PC-3 (cell line): ENCODE results near the gene ST6GALNAC3. TPM values are rescaled to one million over a fixed set of nuclear protein-coding genes. Genes with fewer than 3 reads are reported as not detected.

Experiments used
- ATAC-seq: fragments of 200-7000 bp; cut with Tn5 transposase; 2 replicates; pipeline ENCODE4 v1.9.1; 2020; ENCODE audit warnings: mild to moderate bottlenecking, moderate library complexity
- BruUV-seq: library from RNA; stranded (reverse); fragments of 400-500 nt; replicated peaks from 2 replicates; lab custom pipeline; 2021; lab: Mats Ljungman, UMichigan
- CTCF ChIA-PET: fragments of 300-600 bp; sonication (Branson Sonifier 250); formaldehyde crosslinking; loops from one replicate; lab custom pipeline; 2022; ENCODE audit warnings: antibody characterized with exemption; lab: Charles Lee
- POLR2A ChIA-PET: fragments of 300-600 bp; sonication (Branson Sonifier 250); formaldehyde crosslinking; loops from one replicate; lab custom pipeline; 2022; ENCODE audit warnings: antibody characterized with exemption; ENCODE audit not compliant: unreplicated experiment; lab: Charles Lee
- DNase-seq: peaks from one replicate; pipeline ENCODE4 v3.0.0-alpha.2; 2015
- H2AFZ ChIP-seq: fragments of 300-600 bp; sonication (generic); 2 replicates; pipeline ENCODE4 v1.6.0; 2016; ENCODE audit warnings: antibody characterized with exemption, low read length
- H3F3A ChIP-seq: fragments of 300-600 bp; sonication (generic); one replicate; pipeline ENCODE4 v1.6.0; 2017; ENCODE audit warnings: antibody characterized with exemption, low read length, control low read depth, mild to moderate bottlenecking; ENCODE audit not compliant: unreplicated experiment
- H3K27ac ChIP-seq: fragments of 300-600 bp; sonication (generic); 2 replicates; pipeline ENCODE4 v1.5.1; 2016; ENCODE audit warnings: mild to moderate bottlenecking, low read length
- H3K27me3 ChIP-seq: fragments of 300-600 bp; sonication (generic); 2 replicates; pipeline ENCODE4 v1.6.1; 2016; ENCODE audit warnings: low read length, mixed read lengths
- H3K36me3 ChIP-seq: fragments of 300-600 bp; sonication (generic); 2 replicates; pipeline ENCODE4 v1.6.1; 2016; ENCODE audit warnings: low read depth, mixed run types, low read length, mixed read lengths
- H3K4me1 ChIP-seq: fragments of 300-600 bp; sonication (generic); 2 replicates; pipeline ENCODE4 v1.5.1; 2016; ENCODE audit warnings: low read length; ENCODE audit not compliant: insufficient read depth
- H3K4me2 ChIP-seq: fragments of 300-600 bp; sonication (generic); 2 replicates; pipeline ENCODE4 v1.6.0; 2016; ENCODE audit warnings: low read length
- H3K4me3 ChIP-seq: fragments of 300-600 bp; sonication (generic); 2 replicates; pipeline ENCODE4 v1.5.1; 2016; ENCODE audit warnings: mild to moderate bottlenecking, low read length, mixed read lengths
- H3K79me2 ChIP-seq: fragments of 300-600 bp; sonication (generic); 2 replicates; pipeline ENCODE4 v1.6.1; 2017; ENCODE audit warnings: low read length, mixed read lengths
- H3K9ac ChIP-seq: fragments of 300-600 bp; sonication (generic); 2 replicates; pipeline ENCODE4 v1.6.0; 2016; ENCODE audit warnings: mild to moderate bottlenecking, low read length
- H3K9me2 ChIP-seq: fragments of 300-600 bp; sonication (generic); replicated peaks from 2 replicates; pipeline ENCODE4 v1.6.1; 2016; ENCODE audit warnings: mixed run types, low read length, mixed read lengths
- H3K9me3 ChIP-seq: fragments of 300-600 bp; sonication (generic); 2 replicates; pipeline ENCODE4 v1.6.1; 2016; ENCODE audit warnings: low read length, mixed read lengths
- H4K20me1 ChIP-seq: fragments of 300-600 bp; sonication (generic); 2 replicates; pipeline ENCODE4 v1.6.1; 2016; ENCODE audit warnings: low read length, mixed read lengths
- EZH2 ChIP-seq: fragments of 300-600 bp; sonication (generic); IDR thresholded peaks from one replicate; pipeline ENCODE4 v1.6.1; 2017; ENCODE audit warnings: antibody characterized with exemption, mild to moderate bottlenecking, low read length; ENCODE audit not compliant: unreplicated experiment
- EZH2phosphoT487 ChIP-seq: fragments of 300-600 bp; sonication (generic); IDR thresholded peaks from 2 replicates; pipeline ENCODE4 v1.6.1; 2018; ENCODE audit warnings: mild to moderate bottlenecking, antibody characterized with exemption, low read length, borderline replicate concordance
- intact Hi-C: fragments of 100-400 bp; cut with micrococcal nuclease; formaldehyde crosslinking; loops from 2 replicates; pipeline ENCODE4 v1.9.0; 2023
- total RNA-seq: library from RNA; depleted of rRNA; stranded (reverse); fragments of >200 nt; gene quantifications from 2 replicates; pipeline ENCODE4 v1.2.3, GENCODE V29; 2014
- TF ChIP-seq, protein P1 (sequence below): fragments of 300-600 bp; sonication (generic); conservative IDR thresholded peaks from 2 replicates; pipeline ENCODE4 v1.5.1; 2017; ENCODE audit warnings: antibody characterized with exemption, low read depth, mild to moderate bottlenecking, low read length

The ST6GALNAC3 gene
- total RNA-seq, 1 experiment from 2014 or later: not detected

DNA sequence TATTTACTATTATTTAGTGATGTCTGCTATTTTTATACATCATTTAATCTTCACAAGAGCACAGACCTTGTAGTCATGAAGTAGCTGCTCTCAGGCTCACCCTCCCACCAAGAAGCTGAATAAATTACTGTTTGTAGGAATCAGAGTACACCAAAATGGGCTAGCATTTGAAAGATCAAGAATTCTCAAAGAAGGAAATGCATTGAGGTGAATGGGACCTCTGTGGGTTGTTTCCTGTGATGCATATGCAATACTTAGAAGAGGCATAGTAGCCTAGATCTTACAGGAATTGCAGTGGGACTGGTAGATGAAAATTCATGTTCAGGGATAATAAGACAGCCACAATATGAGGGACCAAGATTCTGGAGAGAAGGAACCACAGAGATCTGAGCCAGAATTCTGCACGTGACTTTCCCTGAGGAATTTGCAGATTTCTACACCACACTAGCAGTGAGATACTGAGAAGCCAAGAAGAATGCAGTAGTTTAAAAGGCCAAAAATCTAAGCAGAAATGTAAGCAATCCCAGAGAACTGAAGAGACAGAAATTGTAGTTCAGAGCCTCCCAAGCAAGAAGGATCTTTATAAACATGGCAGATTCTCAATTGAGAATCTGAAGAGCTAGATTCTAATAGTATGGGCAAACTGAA lies 307.0 kb downstream of the ST6GALNAC3 start:
- H2AFZ ChIP-seq: no peak overlapping the region
- no peak overlapping the region for H3K4me2 ChIP-seq
- CTCF ChIA-PET: no interaction called here
- no peak for DNase-seq
- ATAC-seq: no peak
- H3K4me3 ChIP-seq: no peak overlapping the region
- POLR2A ChIA-PET: no interaction called here
- BruUV-seq: no TSS peak
- H4K20me1 ChIP-seq: no peaks in the 10 kb centered on the region
- no peaks in the 10 kb centered on the region for H3K79me2 ChIP-seq
- H3K9me2 ChIP-seq: no peaks in the 10 kb centered on the region
- no peaks in the 10 kb centered on the region for H3K27me3 ChIP-seq
- intact Hi-C loops: no loop called here
- H3K4me1 ChIP-seq: no peaks in the 10 kb centered on the region
- no peak overlapping the region for H3K27ac ChIP-seq
- H3K36me3 ChIP-seq: no peaks in the 10 kb centered on the region
- no peak overlapping the region for H3K9ac ChIP-seq
- TF ChIP-seq, protein P1, sequence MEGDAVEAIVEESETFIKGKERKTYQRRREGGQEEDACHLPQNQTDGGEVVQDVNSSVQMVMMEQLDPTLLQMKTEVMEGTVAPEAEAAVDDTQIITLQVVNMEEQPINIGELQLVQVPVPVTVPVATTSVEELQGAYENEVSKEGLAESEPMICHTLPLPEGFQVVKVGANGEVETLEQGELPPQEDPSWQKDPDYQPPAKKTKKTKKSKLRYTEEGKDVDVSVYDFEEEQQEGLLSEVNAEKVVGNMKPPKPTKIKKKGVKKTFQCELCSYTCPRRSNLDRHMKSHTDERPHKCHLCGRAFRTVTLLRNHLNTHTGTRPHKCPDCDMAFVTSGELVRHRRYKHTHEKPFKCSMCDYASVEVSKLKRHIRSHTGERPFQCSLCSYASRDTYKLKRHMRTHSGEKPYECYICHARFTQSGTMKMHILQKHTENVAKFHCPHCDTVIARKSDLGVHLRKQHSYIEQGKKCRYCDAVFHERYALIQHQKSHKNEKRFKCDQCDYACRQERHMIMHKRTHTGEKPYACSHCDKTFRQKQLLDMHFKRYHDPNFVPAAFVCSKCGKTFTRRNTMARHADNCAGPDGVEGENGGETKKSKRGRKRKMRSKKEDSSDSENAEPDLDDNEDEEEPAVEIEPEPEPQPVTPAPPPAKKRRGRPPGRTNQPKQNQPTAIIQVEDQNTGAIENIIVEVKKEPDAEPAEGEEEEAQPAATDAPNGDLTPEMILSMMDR: no peak
- TF ChIP-seq EZH2 (no peak), EZH2phosphoT487 (no peak)
- H3K9me3 ChIP-seq: no peaks in the 10 kb centered on the region
- no peaks in the 10 kb centered on the region for H3F3A ChIP-seq

DNA sequence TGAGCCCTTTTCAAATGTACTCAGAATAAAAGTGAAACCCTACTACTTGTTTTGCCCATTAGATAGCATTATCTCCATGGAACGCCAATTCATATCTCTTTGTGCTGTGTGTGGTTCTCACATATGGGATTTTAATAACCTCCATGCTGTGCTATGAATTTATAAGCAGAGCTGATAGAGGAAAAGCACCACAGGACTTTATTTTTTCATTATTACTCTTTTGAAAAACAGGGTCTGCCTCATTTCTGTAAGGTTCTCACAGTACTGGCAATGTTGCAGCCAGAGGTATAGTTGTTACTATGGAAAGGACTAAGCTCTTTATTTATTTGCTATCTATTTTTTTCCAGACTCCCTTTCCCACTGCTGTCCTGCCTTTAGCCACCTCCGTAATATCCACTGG lies 313.7 kb downstream of the ST6GALNAC3 start:
- CTCF ChIA-PET: no interaction called here
- H3K4me2 ChIP-seq: no peak overlapping the region
- H3K4me3 ChIP-seq: no peak overlapping the region
- no peaks in the 10 kb centered on the region for H3K4me1 ChIP-seq
- H3K9me3 ChIP-seq: no peaks in the 10 kb centered on the region; the same call in 1 of the 2 replicates
- H3K9me2 ChIP-seq: no peaks in the 10 kb centered on the region
- TF ChIP-seq EZH2phosphoT487: no peak
- no peak for TF ChIP-seq EZH2
- TF ChIP-seq, protein P1: no peak
- H3K27me3 ChIP-seq: 0 out of 2 replicates have a peak, but pooled peaks cover 5% of the 10 kb centered on the region
- no peak for DNase-seq
- H3K36me3 ChIP-seq: no peaks in the 10 kb centered on the region
- no peaks in the 10 kb centered on the region for H3F3A ChIP-seq
- BruUV-seq: no TSS peak
- H3K9ac ChIP-seq: no peak overlapping the region
- intact Hi-C loops: no loop called here
- POLR2A ChIA-PET: no interaction called here
- H4K20me1 ChIP-seq: no peaks in the 10 kb centered on the region
- H3K27ac ChIP-seq: no peak overlapping the region
- no peak overlapping the region for H2AFZ ChIP-seq
- no peaks in the 10 kb centered on the region for H3K79me2 ChIP-seq
- ATAC-seq: no peak

DNA sequence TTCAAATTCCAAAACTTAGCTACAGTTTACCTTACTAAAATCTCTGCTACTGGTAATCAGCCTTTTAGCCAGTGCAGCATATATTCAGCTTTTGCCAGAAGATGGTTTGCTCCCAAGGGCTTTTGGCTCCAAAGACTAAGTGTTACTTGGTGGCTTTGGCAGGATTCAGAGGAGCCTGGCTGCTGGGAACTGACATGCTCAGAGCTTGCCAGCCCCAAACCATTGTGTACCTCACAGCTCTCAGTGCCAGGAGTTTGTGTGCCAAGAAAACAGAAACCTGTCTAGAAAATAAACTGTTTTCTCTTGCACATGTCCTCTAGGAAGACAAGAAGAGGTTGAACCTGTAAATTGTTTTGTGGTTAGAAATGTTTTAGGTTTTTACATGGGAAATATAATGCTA lies 315.9 kb downstream of the ST6GALNAC3 start:
- no peak overlapping the region for H3K4me3 ChIP-seq
- H3K9me2 ChIP-seq: no peaks in the 10 kb centered on the region
- CTCF ChIA-PET: no interaction called here
- no peaks in the 10 kb centered on the region for H3K79me2 ChIP-seq
- H2AFZ ChIP-seq: no peak overlapping the region
- H3K4me1 ChIP-seq: no peaks in the 10 kb centered on the region
- no peaks in the 10 kb centered on the region for H3K36me3 ChIP-seq
- TF ChIP-seq EZH2: no peak
- no peak for TF ChIP-seq EZH2phosphoT487
- TF ChIP-seq, protein P1: no peak
- H3K9me3 ChIP-seq: no peaks in the 10 kb centered on the region; the same call in 1 of the 2 replicates
- H3K27ac ChIP-seq: no peak overlapping the region
- no peak overlapping the region for H3K9ac ChIP-seq
- ATAC-seq (no peak), DNase-seq (no peak)
- no peaks in the 10 kb centered on the region for H4K20me1 ChIP-seq
- POLR2A ChIA-PET: no interaction called here
- 0 out of 2 replicates have a peak, but pooled peaks cover 5% of the 10 kb centered on the region for H3K27me3 ChIP-seq
- no peak overlapping the region for H3K4me2 ChIP-seq
- intact Hi-C loops: no loop called here
- no peaks in the 10 kb centered on the region for H3F3A ChIP-seq
- no TSS peak for BruUV-seq
